Heart left ventricle (tissue), 16 donors: ENCODE data around the gene ROBO1. TPM values are rescaled to one million over a fixed set of nuclear protein-coding genes. Genes with fewer than 3 reads are reported as not detected.

Experiments
- ATAC-seq, 4 donors: fragments of 200-7000 bp; cut with Tn5 transposase; one replicate each; pipeline ENCODE4 v1.9.1; 2020 to 2022; ENCODE audit warnings: moderate library complexity in 4 of 4, mild to moderate bottlenecking in 3 of 4, moderate number of reproducible peaks in 1 of 4
- DNase-seq, 5 donors: peaks; one replicate each; pipeline ENCODE4 v3.0.0-alpha.2; 2020
- H3K27ac ChIP-seq, 12 donors: fragments of 200-600 bp; sonication (generic) in 4 of 12; one replicate each; pipeline versions ENCODE4 v1.5.0 to v1.8.0; 2016 to 2022; ENCODE audit warnings: mild to moderate bottlenecking in 2 of 12
- H3K27me3 ChIP-seq, 9 donors: fragments of 200-600 bp; sonication (generic) in 2 of 9; one replicate each; pipeline versions ENCODE4 v1.5.1 to v1.8.0; 2016 to 2022; ENCODE audit warnings: mild to moderate bottlenecking in 3 of 9
- H3K36me3 ChIP-seq, 9 donors: fragments of 200-600 bp; sonication (generic) in 2 of 9; one replicate each; pipeline versions ENCODE4 v1.5.0 to v1.8.0; 2018 to 2022; ENCODE audit warnings: mild to moderate bottlenecking in 2 of 9
- H3K4me1 ChIP-seq, 12 donors: fragments of 200-600 bp; sonication (generic) in 4 of 12; one replicate each; pipeline versions ENCODE4 v1.5.0 to v1.8.0; 2016 to 2022; ENCODE audit warnings: mild to moderate bottlenecking in 3 of 12
- H3K4me3 ChIP-seq, 12 donors: fragments of 200-600 bp; sonication (generic) in 4 of 12; one replicate each; pipeline versions ENCODE4 v1.5.0 to v1.8.0; 2017 to 2022; ENCODE audit warnings: mild to moderate bottlenecking in 9 of 12, moderate library complexity in 4 of 12
- H3K9me3 ChIP-seq, 12 donors: fragments of 200-600 bp; sonication (generic) in 4 of 12; one replicate each; pipeline versions ENCODE4 v1.5.0 to v1.8.0; 2016 to 2022; ENCODE audit warnings: mild to moderate bottlenecking in 1 of 12
- POLR2A ChIP-seq, 2 donors: fragments of 450-650 bp; IDR thresholded peaks; one replicate each; pipeline ENCODE4 v1.6.1; 2017; ENCODE audit warnings: antibody characterized with exemption in 2 of 2, mild to moderate bottlenecking in 2 of 2, moderate library complexity in 2 of 2
- WGBS, 4 donors: extraction: QIAGEN DNeasy Blood & Tissue Kit in 2 of 4; methylation state at CpG; one replicate each; pipeline versions ENCODE4 v1.1.5 to v1.1.7; 2013 to 2018; 5-methylcytosine and 5-hydroxymethylcytosine counted together
- intact Hi-C, 10 donors: fragments of 100-400 bp; cut with DNase I; formaldehyde crosslinking; loops; one replicate each; pipeline versions ENCODE4 v1.11.1 to v1.14.2; 2022
- polyA plus RNA-seq, 2 donors: library from polyadenylated mRNA; stranded (reverse); fragments of 200-250 nt; gene quantifications; one replicate each; pipeline ENCODE4 v1.2.3, GENCODE V29; 2013
- total RNA-seq, 9 donors: library from RNA; depleted of rRNA in 2 of 9; stranded (reverse); fragments of >200 nt in 2 of 9; fragmentation: NEBNext Ultra II Directional in 3 of 9; extraction: Animal tissue kit (Norgen Biotek cat#: 25700) in 3 of 9; gene quantifications; one replicate each; pipeline versions ENCODE4 v1.1.0 to v1.2.4, GENCODE V29; 2016 to 2023
- TF ChIP-seq, protein P1 (sequence below), 12 donors: fragments of 200-600 bp; sonication (generic) in 4 of 12; IDR thresholded peaks; one replicate each; pipeline versions ENCODE4 v1.5.0 to v1.8.0; 2018 to 2022; ENCODE audit warnings: antibody characterized with exemption in 12 of 12, mild to moderate bottlenecking in 5 of 12
- donor health status: ischemic (EF 13 %, LVEDD 7.1; RV severe dilation, severe dysfunction).
- donor health status: healthy with polysubstance abuse.
- donor health status: DM: no; HTN: yes; CAD: no.
- donor health status: DM: no; HTN: no; CAD: no.
- donor health status: ischemic (EF 25% LVEDD 6.9; RV normal size, moderate dysfunction).
- donor health status: ischemic (EF 25% LVEDD 5.7; RV mildly dilated, moderate dysfunction).
- donor health status: healthy.
- donor health status: DM: yes; HTN: yes; CAD: no.
- donor health status: ischemic (EF 35%, LVEDD 5.7; RV mildly dilated, moderate dysfunction).
- donor health status: nonischemic (EF 11% LVEDD 7.7; RV severe dilation, severe dysfunction).
- donor health status: DM: yes; HTN: yes; CAD: no.
- donor health status: PGD.
- donor health status: ischemic (EF 29% LVEDD 5.4; RV normal size, mild dysfunction).
- donor health status: nonischemic (EF 23%, LVEDD 6.1; RV moderate dilation, normal function).

The ROBO1 gene
- total and polyA plus RNA-seq, 11 donors, result 1.4 to 14.8 (median 5.7) TPM

DNA sequence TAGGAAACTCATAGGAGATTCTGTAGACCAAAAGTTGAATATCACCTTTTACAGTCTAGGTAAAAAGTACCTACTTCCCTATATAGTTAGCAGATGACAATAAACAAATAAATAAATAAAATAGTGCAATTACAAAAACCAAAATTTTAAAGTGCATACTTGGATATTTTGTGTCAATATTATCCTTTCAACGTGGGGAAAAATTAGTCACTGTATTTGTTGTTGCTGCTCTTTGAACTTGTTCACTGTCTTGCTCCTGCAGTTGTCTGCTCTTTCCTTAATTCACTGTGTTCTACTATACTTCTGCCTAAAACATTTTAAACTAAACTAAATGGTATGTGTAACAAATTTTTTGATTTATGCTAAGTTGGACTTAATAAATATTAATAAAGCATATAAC, 889.0 kb downstream of the ROBO1 start:
- DNase-seq (no peak), ATAC-seq (no peak)
- WGBS, 4 donors, result 47 to 67% (median 57%) methylated on average over 1 of the region's 1 CpG
- Histone ChIP-seq H3K27me3 (no peaks in the 10 kb centered on the region), H3K4me3 (no peak overlapping the region), H3K27ac (no peak overlapping the region), H3K36me3 (no peaks in the 10 kb centered on the region), H3K9me3 (no peaks in the 10 kb centered on the region), H3K4me1 (peaks cover 0 to 28% (median 4%) of the 10 kb centered on the region in 12 donors)
- intact Hi-C loops, result loop anchor here in 1 of 10 donors (10.0 kb wide), 1 partner anchor 136 kb away; no protein-coding TSS in a partner anchor
- TF ChIP-seq POLR2A (IDR thresholded peaks at IDR 0.05), result no peak
- TF ChIP-seq, protein P1, sequence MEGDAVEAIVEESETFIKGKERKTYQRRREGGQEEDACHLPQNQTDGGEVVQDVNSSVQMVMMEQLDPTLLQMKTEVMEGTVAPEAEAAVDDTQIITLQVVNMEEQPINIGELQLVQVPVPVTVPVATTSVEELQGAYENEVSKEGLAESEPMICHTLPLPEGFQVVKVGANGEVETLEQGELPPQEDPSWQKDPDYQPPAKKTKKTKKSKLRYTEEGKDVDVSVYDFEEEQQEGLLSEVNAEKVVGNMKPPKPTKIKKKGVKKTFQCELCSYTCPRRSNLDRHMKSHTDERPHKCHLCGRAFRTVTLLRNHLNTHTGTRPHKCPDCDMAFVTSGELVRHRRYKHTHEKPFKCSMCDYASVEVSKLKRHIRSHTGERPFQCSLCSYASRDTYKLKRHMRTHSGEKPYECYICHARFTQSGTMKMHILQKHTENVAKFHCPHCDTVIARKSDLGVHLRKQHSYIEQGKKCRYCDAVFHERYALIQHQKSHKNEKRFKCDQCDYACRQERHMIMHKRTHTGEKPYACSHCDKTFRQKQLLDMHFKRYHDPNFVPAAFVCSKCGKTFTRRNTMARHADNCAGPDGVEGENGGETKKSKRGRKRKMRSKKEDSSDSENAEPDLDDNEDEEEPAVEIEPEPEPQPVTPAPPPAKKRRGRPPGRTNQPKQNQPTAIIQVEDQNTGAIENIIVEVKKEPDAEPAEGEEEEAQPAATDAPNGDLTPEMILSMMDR (IDR thresholded peaks at IDR 0.05), result no peak

DNA sequence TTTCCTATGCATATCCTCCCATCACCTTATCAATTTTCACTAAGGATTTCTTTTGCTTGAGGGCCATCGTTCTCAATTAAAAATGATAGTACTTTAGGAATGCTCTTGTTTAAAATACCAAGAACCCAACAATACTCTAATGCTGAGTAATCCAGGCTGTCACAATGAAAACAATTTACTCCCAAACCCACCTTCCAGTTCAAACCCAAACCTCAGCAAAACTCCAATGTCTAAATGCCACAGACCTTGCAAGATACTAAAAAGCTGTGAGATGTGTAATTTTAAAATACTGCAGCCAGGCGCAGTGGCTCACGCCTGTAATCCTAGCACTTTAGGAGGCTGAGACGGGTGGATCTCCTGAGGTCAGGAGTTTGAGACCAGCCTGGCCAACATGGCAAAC, 889.8 kb downstream of the ROBO1 start:
- Histone ChIP-seq H3K36me3 (no peaks in the 10 kb centered on the region), H3K27ac (no peak overlapping the region), H3K9me3 (no peaks in the 10 kb centered on the region), H3K4me3 (no peak overlapping the region), H3K4me1 (peaks cover 0 to 32% (median 4%) of the 10 kb centered on the region in 12 donors), H3K27me3 (no peaks in the 10 kb centered on the region)
- ATAC-seq (no peak), DNase-seq (no peak)
- TF ChIP-seq POLR2A (IDR thresholded peaks at IDR 0.05), result no peak
- TF ChIP-seq, protein P1 (IDR thresholded peaks at IDR 0.05), result no peak
- WGBS, 4 donors, result 84 to 92% (median 88%) methylated on average over 4 of the region's 4 CpGs
- intact Hi-C loops, result loop anchor here in 1 of 10 donors (10.0 kb wide), 1 partner anchor 137 kb away; no protein-coding TSS in a partner anchor

DNA sequence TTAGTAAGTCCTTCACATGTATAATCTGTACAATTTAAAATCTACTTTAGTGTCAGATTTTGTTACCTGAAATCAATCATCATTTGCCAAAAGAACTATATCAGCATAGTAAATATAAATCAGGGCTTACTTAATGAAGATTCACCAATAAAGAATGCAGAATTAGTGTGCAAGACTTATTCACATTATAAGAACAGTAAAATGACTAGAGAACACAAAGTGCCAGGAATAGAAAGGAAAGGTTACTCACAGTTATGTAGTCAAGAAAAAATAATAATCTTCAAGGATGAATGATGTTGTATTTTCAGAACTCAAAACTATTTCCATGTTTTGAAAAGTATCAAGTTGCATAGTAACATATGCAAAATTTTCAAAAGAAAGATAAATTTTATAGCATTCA, 891.9 kb downstream of the ROBO1 start:
- no peak for TF ChIP-seq POLR2A (IDR thresholded peaks at IDR 0.05)
- TF ChIP-seq, protein P1 (IDR thresholded peaks at IDR 0.05), result no peak
- H3K4me1 ChIP-seq, result peaks cover 0 to 32% (median 4%) of the 10 kb centered on the region in 12 donors
- no peak overlapping the region for H3K27ac ChIP-seq
- no peaks in the 10 kb centered on the region for H3K36me3 ChIP-seq
- no peaks in the 10 kb centered on the region for H3K27me3 ChIP-seq
- ATAC-seq (no peak), DNase-seq (no peak)
- no peaks in the 10 kb centered on the region for H3K9me3 ChIP-seq
- no peak overlapping the region for H3K4me3 ChIP-seq
- intact Hi-C loops, result loop anchor here in 1 of 10 donors (10.0 kb wide), 1 partner anchor 139 kb away; no protein-coding TSS in a partner anchor

DNA sequence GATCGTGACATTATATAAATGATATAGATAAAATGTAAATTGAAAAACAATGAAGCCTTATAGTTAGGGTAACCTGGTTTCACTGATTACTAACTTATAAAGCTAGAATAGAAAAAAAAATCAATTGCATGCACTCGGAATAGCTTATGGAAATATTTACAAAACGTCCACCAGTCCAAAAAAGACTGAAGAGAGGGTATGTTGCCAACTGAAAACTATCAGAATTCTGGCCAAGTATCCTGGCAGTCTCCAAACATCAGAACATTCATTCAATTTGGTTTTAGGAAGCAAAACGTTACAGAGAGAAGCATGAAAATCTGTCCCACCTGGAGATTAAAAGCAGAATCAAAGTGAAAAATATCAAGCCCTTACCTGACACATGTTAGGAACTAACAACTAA, 892.4 kb downstream of the ROBO1 start:
- no peaks in the 10 kb centered on the region for H3K36me3 ChIP-seq
- H3K27ac ChIP-seq, result no peak overlapping the region
- DNase-seq (no peak), ATAC-seq (no peak)
- no peak for TF ChIP-seq POLR2A (IDR thresholded peaks at IDR 0.05)
- TF ChIP-seq, protein P1 (IDR thresholded peaks at IDR 0.05), result no peak
- H3K9me3 ChIP-seq, result no peaks in the 10 kb centered on the region
- intact Hi-C loops, result loop anchor here in 1 of 10 donors (10.0 kb wide), 1 partner anchor 139 kb away; no protein-coding TSS in a partner anchor
- H3K27me3 ChIP-seq, result no peaks in the 10 kb centered on the region
- 70 to 77% (median 71%) methylated on average over 4 of the region's 4 CpGs for WGBS, 4 donors
- H3K4me3 ChIP-seq, result no peak overlapping the region
- H3K4me1 ChIP-seq, result peaks cover 0 to 29% (median 3%) of the 10 kb centered on the region in 12 donors
